IMR-90 (cell line): ENCODE data around the gene RXRG. TPM values are rescaled to one million over a fixed set of nuclear protein-coding genes. Genes with fewer than 3 reads are reported as not detected.

Experiments used
- ATAC-seq: fragments of 200-7000 bp; cut with Tn5 transposase; 2 replicates; pipeline ENCODE4 v1.9.1; 2020; ENCODE audit warnings: low read depth, mild to moderate bottlenecking, moderate library complexity
- BruUV-seq: library from RNA; stranded (reverse); fragments of 400-500 nt; replicated peaks from 2 replicates; lab custom pipeline; 2021; lab: Mats Ljungman, UMichigan
- CTCF ChIA-PET: fragments of 300-600 bp; formaldehyde crosslinking; extraction: SDS; loops from one replicate; lab custom pipeline; 2021; ENCODE audit warnings: antibody characterized with exemption; lab: Yijun Ruan, JAX
- POLR2A ChIA-PET: fragments of 300-600 bp; sonication (Branson Sonifier 250); formaldehyde crosslinking; loops from one replicate; lab custom pipeline; 2022; ENCODE audit warnings: antibody characterized with exemption; ENCODE audit not compliant: unreplicated experiment; lab: Charles Lee
- DNase-seq: peaks from one replicate; pipeline ENCODE4 v3.0.0; 2013
- H2AFZ ChIP-seq: replicated peaks from 2 replicates; pipeline ENCODE3; 2013; ENCODE audit warnings: low read length, mild to moderate bottlenecking; ENCODE audit not compliant: poor library complexity
- H2AK5ac ChIP-seq: 2 replicates; pipeline ENCODE4 v1.6.1; 2013; ENCODE audit warnings: low read depth, low read length, inconsistent platforms
- H2AK9ac ChIP-seq: replicated peaks from 2 replicates; pipeline ENCODE3; 2013; ENCODE audit warnings: mild to moderate bottlenecking, low read depth, low read length, moderate library complexity; ENCODE audit not compliant: poor library complexity
- H2BK120ac ChIP-seq: 2 replicates; pipeline ENCODE4 v1.6.1; 2013; ENCODE audit warnings: low read depth, low read length, inconsistent platforms
- H2BK15ac ChIP-seq: 3 replicates; pipeline ENCODE4 v1.6.1; 2013; ENCODE audit warnings: low read depth, low read length, inconsistent platforms
- H2BK20ac ChIP-seq: 2 replicates; pipeline ENCODE4 v1.6.1; 2013; ENCODE audit warnings: low read depth, mild to moderate bottlenecking, inconsistent platforms, low read length, moderate library complexity
- H2BK5ac ChIP-seq: 2 replicates; pipeline ENCODE4 v1.6.1; 2013; ENCODE audit warnings: mild to moderate bottlenecking, low read depth, low read length, inconsistent platforms; ENCODE audit not compliant: poor library complexity, severe bottlenecking
- H3K14ac ChIP-seq: replicated peaks from 2 replicates; pipeline ENCODE4 v1.6.1; 2013; ENCODE audit warnings: low read depth, low read length, inconsistent platforms
- H3K18ac ChIP-seq: 2 replicates; pipeline ENCODE4 v1.6.1; 2013; ENCODE audit warnings: low read depth, low read length, control low read depth
- H3K23ac ChIP-seq: 2 replicates; pipeline ENCODE4 v1.6.1; 2013; ENCODE audit warnings: low read depth, low read length, inconsistent platforms
- H3K27ac ChIP-seq: 2 replicates; pipeline ENCODE4 v1.5.1; 2013; ENCODE audit warnings: mild to moderate bottlenecking, control low read depth, low read length; ENCODE audit not compliant: insufficient read depth
- H3K27me3 ChIP-seq: 2 replicates; pipeline ENCODE4 v1.6.1; 2013; ENCODE audit warnings: low read length; ENCODE audit not compliant: control insufficient read depth, insufficient read depth
- H3K36me3 ChIP-seq: 2 replicates; pipeline ENCODE4 v1.6.1; 2013; ENCODE audit warnings: low read length, mixed read lengths; ENCODE audit not compliant: control insufficient read depth, insufficient read depth
- H3K4ac ChIP-seq: 2 replicates; pipeline ENCODE4 v1.6.1; 2013; ENCODE audit warnings: low read depth, low read length, inconsistent platforms
- H3K4me1 ChIP-seq: 2 replicates; pipeline ENCODE4 v1.6.1; 2013; ENCODE audit warnings: low read length, mixed read lengths; ENCODE audit not compliant: control insufficient read depth, insufficient read depth
- H3K4me2 ChIP-seq: 2 replicates; pipeline ENCODE4 v1.6.1; 2013; ENCODE audit warnings: low read depth, mild to moderate bottlenecking, control low read depth, low read length, moderate library complexity
- H3K4me3 ChIP-seq: 2 replicates; pipeline ENCODE4 v1.5.1; 2013; ENCODE audit warnings: low read depth, mild to moderate bottlenecking, control low read depth, low read length, moderate library complexity; ENCODE audit not compliant: insufficient read depth
- H3K56ac ChIP-seq: 2 replicates; pipeline ENCODE4 v1.6.1; 2013; ENCODE audit warnings: low read length, inconsistent platforms; ENCODE audit not compliant: insufficient read depth; ENCODE audit errors: extremely low read depth
- H3K79me1 ChIP-seq, 2 experiments: 2 replicates each; pipeline ENCODE4 v1.6.1; 2013; ENCODE audit warnings: low read length in 2 of 2, inconsistent platforms in 1 of 2, low read depth in 1 of 2
- H3K9ac ChIP-seq: 2 replicates; pipeline ENCODE4 v1.6.1; 2013; ENCODE audit warnings: low read depth, low read length, control low read depth
- H3K9me1 ChIP-seq: 2 replicates; pipeline ENCODE4 v1.6.1; 2013; ENCODE audit warnings: low read length, inconsistent platforms; ENCODE audit not compliant: insufficient read depth
- H3K9me3 ChIP-seq: 2 replicates; pipeline ENCODE4 v1.6.1; 2013; ENCODE audit warnings: low read length; ENCODE audit not compliant: control insufficient read depth, insufficient read depth
- H4K20me1 ChIP-seq: 2 replicates; pipeline ENCODE4 v1.6.1; 2013; ENCODE audit warnings: low read length, inconsistent platforms; ENCODE audit not compliant: insufficient read depth
- H4K5ac ChIP-seq: 2 replicates; pipeline ENCODE4 v1.6.1; 2013; ENCODE audit warnings: mild to moderate bottlenecking, low read depth, low read length, control low read depth
- H4K8ac ChIP-seq, 2 experiments: 2 replicates each; pipeline ENCODE4 v1.6.1; 2013; ENCODE audit warnings: low read depth in 2 of 2, low read length in 2 of 2, control low read depth in 1 of 2, inconsistent platforms in 1 of 2
- H4K91ac ChIP-seq: 2 replicates; pipeline ENCODE4 v1.6.1; 2013; ENCODE audit warnings: low read depth, low read length, inconsistent platforms; ENCODE audit not compliant: insufficient read depth
- BHLHE40 ChIP-seq: fragments of 150-350 bp; IDR thresholded peaks from 2 replicates; pipeline ENCODE4 v1.6.1; 2016; ENCODE audit warnings: mild to moderate bottlenecking, low read depth, low read length
- CEBPB ChIP-seq: IDR thresholded peaks from 2 replicates; pipeline ENCODE4 v1.6.1; 2012; ENCODE audit warnings: low read depth, low read length, improper control_type of control experiment
- CHD1 ChIP-seq: IDR thresholded peaks from 2 replicates; pipeline ENCODE4 v1.6.1; 2012; ENCODE audit warnings: low read depth, low read length, improper control_type of control experiment
- CTCF ChIP-seq: conservative IDR thresholded peaks from 2 replicates; pipeline ENCODE4 v1.5.1; 2012; ENCODE audit warnings: mild to moderate bottlenecking, low read depth, low read length, improper control_type of control experiment
- ELK1 ChIP-seq: fragments of 150-350 bp; IDR thresholded peaks from 2 replicates; pipeline ENCODE4 v1.6.1; 2016; ENCODE audit warnings: low read depth, mild to moderate bottlenecking, low read length, moderate library complexity, borderline replicate concordance
- MAFK ChIP-seq: IDR thresholded peaks from 2 replicates; pipeline ENCODE4 v1.6.1; 2012; ENCODE audit warnings: low read depth, low read length, improper control_type of control experiment
- MAZ ChIP-seq: IDR thresholded peaks from 2 replicates; pipeline ENCODE4 v1.6.1; 2012; ENCODE audit warnings: low read depth, mild to moderate bottlenecking, low read length, improper control_type of control experiment, moderate library complexity, borderline replicate concordance
- MXI1 ChIP-seq: IDR thresholded peaks from 2 replicates; pipeline ENCODE4 v1.6.1; 2012; ENCODE audit warnings: low read depth, mild to moderate bottlenecking, low read length, moderate library complexity, borderline replicate concordance
- NFE2L2 ChIP-seq: fragments of 150-350 bp; IDR thresholded peaks from 2 replicates; pipeline ENCODE4 v1.6.1; 2016; ENCODE audit warnings: low read depth, mild to moderate bottlenecking, low read length
- RAD21 ChIP-seq: IDR thresholded peaks from 2 replicates; pipeline ENCODE4 v1.6.1; 2012; ENCODE audit warnings: low read length, improper control_type of control experiment
- RCOR1 ChIP-seq: IDR thresholded peaks from 2 replicates; pipeline ENCODE4 v1.6.1; 2012; ENCODE audit warnings: mild to moderate bottlenecking, low read length, improper control_type of control experiment; ENCODE audit not compliant: insufficient replicate concordance
- RFX5 ChIP-seq: IDR thresholded peaks from 2 replicates; pipeline ENCODE4 v1.8.0; 2012; ENCODE audit warnings: low read depth, mild to moderate bottlenecking, low read length, moderate library complexity
- SMC3 ChIP-seq: fragments of 150-350 bp; IDR thresholded peaks from 2 replicates; pipeline ENCODE4 v1.6.1; 2016; ENCODE audit warnings: low read depth, mild to moderate bottlenecking, antibody characterized with exemption, low read length, moderate library complexity
- USF2 ChIP-seq: fragments of 150-350 bp; IDR thresholded peaks from 2 replicates; pipeline ENCODE4 v1.6.1; 2017; ENCODE audit warnings: mild to moderate bottlenecking, antibody characterized with exemption, low read length, low read depth
- WGBS, 2 experiments: methylation state at CpG; one replicate each; pipeline versions ENCODE4 v1.1.5 to v1.1.7; 2013; ENCODE audit warnings: missing lambda C conversion rate in 2 of 2; ENCODE audit not compliant: insufficient read length in 1 of 2; ENCODE audit errors: extremely low coverage in 2 of 2; 5-methylcytosine and 5-hydroxymethylcytosine counted together
- dilution Hi-C: fragments of 300-500 bp; cut with HindIII; formaldehyde crosslinking; loops from one replicate; pipeline ENCODE4 v1.14.3; 2018; ENCODE audit warnings: low sequenced_read_pairs; ENCODE audit not compliant: unreplicated experiment
- in situ Hi-C: fragments of 300-500 bp; cut with MboI; formaldehyde crosslinking; loops from 3 replicates; pipeline ENCODE4 v1.14.3; 2019; ENCODE audit warnings: low sequenced_read_pairs, inconsistent platforms, mixed read lengths
- intact Hi-C: fragments of 100-400 bp; cut with micrococcal nuclease; formaldehyde crosslinking; loops from 2 replicates; pipeline ENCODE4 v1.10.0; 2022
- polyA plus RNA-seq, 3 experiments: library from polyadenylated mRNA; depleted of rRNA; stranded (reverse); fragments of >200 nt; gene quantifications; 2 replicates each; pipeline ENCODE4 v1.2.3, GENCODE V29; 2012; ENCODE audit warnings: low replicate concordance in 1 of 3
- total RNA-seq: library from RNA; depleted of rRNA; stranded (reverse); fragments of >200 nt; gene quantifications from 2 replicates; pipeline ENCODE4 v1.2.3, GENCODE V29; 2012

Gene RXRG
- total and polyA plus RNA-seq, 2 of the 4 experiments (the other 2 are of a cell fraction), result not detected

- no peak overlapping the region for H3K23ac ChIP-seq
- no peak overlapping the region for H3K18ac ChIP-seq
- ATAC-seq (no peak), DNase-seq (no peak)
- H3K4me3 ChIP-seq, result no peak overlapping the region
- H2AFZ ChIP-seq, result no peak overlapping the region
- H4K5ac ChIP-seq, result no peak overlapping the region
- TF ChIP-seq RFX5 (no peak), CTCF (no peak), MAFK (no peak), MAZ (no peak), RCOR1 (no peak), USF2 (no peak), SMC3 (no peak), CEBPB (no peak), RAD21 (no peak), CHD1 (no peak), BHLHE40 (no peak), MXI1 (no peak), NFE2L2 (no peak), ELK1 (no peak)
- dilution Hi-C loops, result no loop called here
- no peaks in the 10 kb centered on the region; the same call in 1 of the 2 replicates for H3K27me3 ChIP-seq
- no peak overlapping the region for H3K27ac ChIP-seq
- no peak overlapping the region for H2AK5ac ChIP-seq
- H4K91ac ChIP-seq, result no peak overlapping the region
- in situ Hi-C loops, result no loop called here
- no peak overlapping the region for H2BK15ac ChIP-seq
- 0% methylated on average over 1 of the region's 6 CpGs; no CpG with 5 or more reads in 1 of the 2 experiments for WGBS, 2 experiments
- no peaks in the 10 kb centered on the region for H3K9me1 ChIP-seq
- CTCF ChIA-PET, result no interaction called here
- no peaks in the 10 kb centered on the region for H3K79me1 ChIP-seq
- no peak overlapping the region for H3K9ac ChIP-seq
- no peak overlapping the region for H2BK20ac ChIP-seq
- no peaks in the 10 kb centered on the region for H3K4me1 ChIP-seq
- no peak overlapping the region for H3K4me2 ChIP-seq
- POLR2A ChIA-PET, result no interaction called here
- H2BK5ac ChIP-seq, result no peak overlapping the region
- no peak overlapping the region for H2BK120ac ChIP-seq
- no peak overlapping the region for H3K14ac ChIP-seq
- no TSS peak for BruUV-seq
- H4K8ac ChIP-seq, result no peak overlapping the region
- no peak overlapping the region for H3K56ac ChIP-seq
- H3K9me3 ChIP-seq, result no peaks in the 10 kb centered on the region
- intact Hi-C loops, result loop anchor here (5.0 to 10.0 kb wide), 2 partner anchors 220 to 252 kb away; no protein-coding TSS in a partner anchor
- no peak overlapping the region for H2AK9ac ChIP-seq
- H3K36me3 ChIP-seq, result no peaks in the 10 kb centered on the region
- H4K20me1 ChIP-seq, result no peaks in the 10 kb centered on the region
- H3K4ac ChIP-seq, result no peak overlapping the region
These were observed 80.3 kb downstream of the RXRG start for GRCh38 chr1:165364568-165365133.
